Nephron progenitor cell (in vitro differentiated cells): ENCODE results near the gene NCOA7.
A peak's percentile ranks its signal among the peaks of the same experiment; 100 is the strongest.
"Not testable (repeated sequence)": the region's sequence is repeated elsewhere in the genome, so short reads cannot be mapped to it uniquely, and the experiment has no call there.

Source experiments
- DNase-seq: peaks from one replicate; pipeline ENCODE4 v3.0.0; 2021
- H3K27ac Mint-ChIP-seq: 2 replicates; pipeline ENCODE4 v1.8.0; 2021; ENCODE audit warnings: mild to moderate bottlenecking, moderate library complexity, mixed read lengths
- H3K27me3 Mint-ChIP-seq: 2 replicates; pipeline ENCODE4 v1.8.0; 2021; ENCODE audit warnings: mild to moderate bottlenecking, low read depth, mixed read lengths; ENCODE audit not compliant: poor library complexity
- H3K36me3 Mint-ChIP-seq: 2 replicates; pipeline ENCODE4 v1.8.0; 2021; ENCODE audit warnings: low read depth, mixed read lengths
- H3K4me1 Mint-ChIP-seq: 2 replicates; pipeline ENCODE4 v1.8.0; 2021; ENCODE audit warnings: mixed read lengths
- H3K4me3 Mint-ChIP-seq: 2 replicates; pipeline ENCODE4 v1.8.0; 2021; ENCODE audit warnings: mild to moderate bottlenecking, moderate library complexity, mixed read lengths
- H3K9me3 Mint-ChIP-seq: 2 replicates; pipeline ENCODE4 v1.8.0; 2021; ENCODE audit warnings: mild to moderate bottlenecking, moderate library complexity, mixed read lengths
- CTCF ChIP-seq: fragments of 200-600 bp; sonication (generic); IDR thresholded peaks from 2 replicates; pipeline ENCODE4 v1.5.0; 2021; ENCODE audit warnings: antibody characterized with exemption

The NCOA7 gene

GRCh38 chr6:125843593-125843992, 52.8 kb downstream of the NCOA7 start:
- no peak for TF ChIP-seq CTCF
- DNase-seq = no peak
- H3K4me1 Mint-ChIP-seq = peaks cover 27% of the 10 kb centered on the region
- H3K4me3 Mint-ChIP-seq = no peak overlapping the region
- H3K27me3 Mint-ChIP-seq = no peaks in the 10 kb centered on the region
- H3K9me3 Mint-ChIP-seq = no peaks in the 10 kb centered on the region
- H3K36me3 Mint-ChIP-seq = peaks cover 4% of the 10 kb centered on the region
- H3K27ac Mint-ChIP-seq = no peak overlapping the region

- H3K4me1 Mint-ChIP-seq = peaks cover 27% of the 10 kb centered on the region
- no peaks in the 10 kb centered on the region for H3K27me3 Mint-ChIP-seq
- peaks cover 4% of the 10 kb centered on the region for H3K36me3 Mint-ChIP-seq
- H3K9me3 Mint-ChIP-seq = no peaks in the 10 kb centered on the region
- no peak for TF ChIP-seq CTCF
- no peak overlapping the region for H3K4me3 Mint-ChIP-seq
- H3K27ac Mint-ChIP-seq = peak overlapping the region; percentile 64
- no peak for DNase-seq
Observed at GRCh38 chr6:125844989-125845388, 54.2 kb downstream of the NCOA7 start.

GRCh38 chr6:125846292-125847024, 55.7 kb downstream of the NCOA7 start:
- peaks cover under 1% of the 10 kb centered on the region for H3K9me3 Mint-ChIP-seq
- H3K4me1 Mint-ChIP-seq = peaks cover 27% of the 10 kb centered on the region
- peak overlapping the region; percentile 53 for H3K27ac Mint-ChIP-seq
- no peak for DNase-seq
- H3K36me3 Mint-ChIP-seq = peaks cover 4% of the 10 kb centered on the region
- no peak overlapping the region for H3K4me3 Mint-ChIP-seq
- H3K27me3 Mint-ChIP-seq = no peaks in the 10 kb centered on the region
- TF ChIP-seq CTCF = no peak

DNA sequence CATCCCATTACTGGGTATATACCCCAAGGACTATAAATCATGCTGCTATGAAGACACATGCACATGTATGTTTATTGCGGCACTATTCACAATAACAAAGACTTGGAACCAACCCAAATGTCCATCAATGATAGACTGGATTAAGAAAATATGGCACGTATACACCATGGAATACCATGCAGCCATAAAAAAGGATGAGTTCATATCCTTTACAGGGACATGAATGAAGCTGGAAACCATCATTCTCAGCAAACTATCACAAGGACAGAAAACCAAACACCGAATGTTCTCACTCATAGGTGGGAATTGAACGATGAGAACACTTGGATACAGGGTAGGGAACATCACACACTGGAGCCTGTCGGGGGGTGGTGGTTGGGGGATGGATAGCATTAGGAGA, 57.5 kb downstream of the NCOA7 start:
- not testable (repeated sequence) for H3K4me3 Mint-ChIP-seq, H3K27ac Mint-ChIP-seq, H3K27me3 Mint-ChIP-seq, DNase-seq
- H3K4me1 Mint-ChIP-seq = peaks cover 27% of the 10 kb centered on the region
- peaks cover 19% of the 10 kb centered on the region for H3K9me3 Mint-ChIP-seq
- peaks cover 21% of the 10 kb centered on the region for H3K36me3 Mint-ChIP-seq

- TF ChIP-seq CTCF = no peak
- DNase-seq = no peak
- peaks cover 20% of the 10 kb centered on the region for H3K4me1 Mint-ChIP-seq
- no peaks in the 10 kb centered on the region for H3K27me3 Mint-ChIP-seq
- H3K4me3 Mint-ChIP-seq = no peak overlapping the region
- peaks cover 23% of the 10 kb centered on the region for H3K9me3 Mint-ChIP-seq
- H3K27ac Mint-ChIP-seq = no peak overlapping the region
- H3K36me3 Mint-ChIP-seq = peaks cover 23% of the 10 kb centered on the region
Observed at GRCh38 chr6:125850361-125850760, 59.6 kb downstream of the NCOA7 start.

DNA sequence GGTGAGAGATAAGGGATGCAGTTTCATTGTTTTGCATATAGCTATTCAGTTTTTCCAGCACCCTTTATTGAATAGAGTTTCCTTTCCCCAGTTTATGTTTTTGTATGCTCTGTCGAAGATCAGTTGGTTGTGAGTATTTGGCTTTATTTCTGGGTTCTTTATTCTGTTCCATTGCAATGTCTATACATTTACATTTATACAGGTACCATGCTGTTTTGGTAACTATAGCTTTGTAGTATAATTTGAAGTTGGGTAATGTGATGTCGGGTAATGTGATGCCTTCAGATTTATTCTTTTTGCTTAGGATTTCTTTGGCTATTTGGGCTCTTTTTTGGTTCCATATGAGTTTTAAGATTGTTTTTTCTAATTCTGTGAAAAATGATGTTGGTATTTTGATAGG, 61.8 kb downstream of the NCOA7 start:
- peaks cover 23% of the 10 kb centered on the region for H3K9me3 Mint-ChIP-seq
- no peak overlapping the region for H3K27ac Mint-ChIP-seq
- no peaks in the 10 kb centered on the region for H3K4me1 Mint-ChIP-seq
- no peak for TF ChIP-seq CTCF
- no peaks in the 10 kb centered on the region for H3K27me3 Mint-ChIP-seq
- no peak overlapping the region for H3K4me3 Mint-ChIP-seq
- no peak for DNase-seq
- peaks cover 23% of the 10 kb centered on the region for H3K36me3 Mint-ChIP-seq
